ENCODE results near the gene PTPRD.

PTPRD gene

DNA sequence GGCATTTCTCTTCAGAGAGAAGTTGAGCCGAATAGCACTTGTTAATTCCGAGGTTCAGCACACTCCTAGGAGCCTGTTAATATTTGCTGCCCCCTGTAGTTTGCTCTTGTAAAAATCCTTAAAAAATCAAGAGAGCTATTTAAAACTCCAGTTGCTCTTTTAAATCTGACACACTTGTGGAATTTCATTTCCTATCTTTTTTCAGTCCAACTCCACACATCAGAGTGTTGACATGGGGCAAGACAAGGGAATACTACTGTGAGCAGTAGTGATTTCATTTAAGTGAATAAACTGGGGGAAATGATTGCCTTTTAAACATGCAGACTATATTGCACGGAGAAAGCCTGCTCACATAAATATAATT, 1717.0 kb downstream of the PTPRD start:
- ChIA-PET POLR2A (no interaction called here), CTCF (no interaction called here)
- H3K4me3 ChIP-seq (ENCODE audit: low read depth, low read length): no peak overlapping the region
- DNase-seq (ENCODE audit: low read depth, low spot score): no peak
- TF ChIP-seq, protein P1, sequence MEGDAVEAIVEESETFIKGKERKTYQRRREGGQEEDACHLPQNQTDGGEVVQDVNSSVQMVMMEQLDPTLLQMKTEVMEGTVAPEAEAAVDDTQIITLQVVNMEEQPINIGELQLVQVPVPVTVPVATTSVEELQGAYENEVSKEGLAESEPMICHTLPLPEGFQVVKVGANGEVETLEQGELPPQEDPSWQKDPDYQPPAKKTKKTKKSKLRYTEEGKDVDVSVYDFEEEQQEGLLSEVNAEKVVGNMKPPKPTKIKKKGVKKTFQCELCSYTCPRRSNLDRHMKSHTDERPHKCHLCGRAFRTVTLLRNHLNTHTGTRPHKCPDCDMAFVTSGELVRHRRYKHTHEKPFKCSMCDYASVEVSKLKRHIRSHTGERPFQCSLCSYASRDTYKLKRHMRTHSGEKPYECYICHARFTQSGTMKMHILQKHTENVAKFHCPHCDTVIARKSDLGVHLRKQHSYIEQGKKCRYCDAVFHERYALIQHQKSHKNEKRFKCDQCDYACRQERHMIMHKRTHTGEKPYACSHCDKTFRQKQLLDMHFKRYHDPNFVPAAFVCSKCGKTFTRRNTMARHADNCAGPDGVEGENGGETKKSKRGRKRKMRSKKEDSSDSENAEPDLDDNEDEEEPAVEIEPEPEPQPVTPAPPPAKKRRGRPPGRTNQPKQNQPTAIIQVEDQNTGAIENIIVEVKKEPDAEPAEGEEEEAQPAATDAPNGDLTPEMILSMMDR (IDR thresholded peaks at IDR 0.05; ENCODE audit: insufficient read depth, low read length, missing control alignments): no peak

DNA sequence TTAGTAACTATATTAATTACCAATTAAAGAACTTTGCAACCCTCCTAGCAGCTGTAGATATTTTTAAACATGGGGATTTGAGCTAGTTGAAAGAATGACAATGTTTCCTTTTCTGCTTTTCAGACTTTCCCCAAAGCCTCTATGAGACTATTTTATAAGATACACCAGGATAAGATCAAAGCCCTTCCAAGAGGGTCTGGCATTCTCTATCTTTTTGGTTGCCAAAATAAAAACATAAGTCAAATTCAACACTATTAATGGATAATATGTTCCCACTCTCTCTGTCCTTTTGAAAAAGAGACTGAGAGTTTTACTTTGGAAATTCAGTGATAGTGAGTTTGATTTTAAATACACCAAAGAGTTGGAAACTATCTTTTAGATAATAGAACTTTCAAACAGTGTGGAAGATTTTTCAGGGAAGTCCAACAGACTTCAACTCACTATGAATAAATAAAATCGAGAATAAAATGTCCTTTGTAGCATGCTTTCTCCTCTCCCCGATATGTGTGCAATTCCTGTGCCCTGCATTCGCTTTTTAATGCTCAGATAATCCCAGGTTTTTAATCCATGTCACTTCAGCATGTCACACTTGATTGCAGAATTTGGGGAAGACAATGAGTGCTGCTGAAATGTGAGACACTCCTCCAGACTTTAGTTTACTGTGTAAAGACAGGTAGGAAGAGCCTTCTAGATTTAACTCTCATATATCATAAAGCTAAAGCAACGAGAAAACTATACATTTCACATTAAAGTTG, 1717.5 kb downstream of the PTPRD start:
- TF ChIP-seq, protein P1 (IDR thresholded peaks at IDR 0.05; ENCODE audit: insufficient read depth, low read length, missing control alignments): no peak
- ChIA-PET CTCF (no interaction called here), POLR2A (no interaction called here)
- DNase-seq (ENCODE audit: low read depth, low spot score): no peak
- H3K4me3 ChIP-seq (ENCODE audit: low read depth, low read length): no peak overlapping the region

DNA sequence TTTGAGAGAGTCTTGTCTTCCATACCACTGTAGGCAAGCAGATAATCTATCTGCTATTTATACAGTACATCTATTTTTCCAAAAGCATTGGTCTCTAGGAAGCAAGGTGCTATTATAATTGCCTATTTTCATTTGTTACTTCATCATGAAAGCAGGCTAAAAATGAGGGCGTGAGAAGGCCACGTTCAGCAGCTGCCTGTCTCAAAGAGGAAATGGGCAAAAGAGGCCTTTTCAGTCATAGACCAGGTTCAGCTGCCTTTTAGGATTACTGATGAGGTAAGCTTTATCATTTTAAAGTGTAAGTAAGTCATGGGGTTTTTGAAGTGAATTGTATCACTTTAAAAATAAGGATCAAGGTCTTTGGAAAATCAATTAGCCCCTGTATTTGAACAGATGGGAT, 1722.1 kb downstream of the PTPRD start:
- no peak overlapping the region for H3K4me3 ChIP-seq (ENCODE audit: low read depth, low read length)
- ChIA-PET POLR2A (no interaction called here), CTCF (no interaction called here)
- TF ChIP-seq, protein P1 (IDR thresholded peaks at IDR 0.05; ENCODE audit: insufficient read depth, low read length, missing control alignments): no peak
- DNase-seq (ENCODE audit: low read depth, low spot score): no peak

DNA sequence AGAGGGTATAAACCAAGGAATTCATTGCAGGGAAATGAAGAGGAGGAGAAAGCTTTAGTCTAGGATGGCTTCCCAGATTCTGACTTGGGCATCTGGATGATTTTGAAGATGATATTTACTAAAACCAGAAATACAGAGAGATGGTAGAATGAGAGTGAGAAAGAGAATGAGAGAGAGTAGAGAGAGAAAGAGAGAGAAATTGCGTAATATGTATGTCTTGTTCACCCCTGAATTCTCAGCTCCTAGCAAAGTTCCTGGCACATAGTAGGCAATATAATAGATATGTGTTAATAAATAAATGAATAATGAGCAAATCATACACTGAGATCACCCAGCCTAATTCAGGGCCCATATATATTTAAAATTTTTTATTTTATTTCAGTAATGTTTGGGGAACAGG, 1723.7 kb downstream of the PTPRD start:
- no peak overlapping the region for H3K4me3 ChIP-seq (ENCODE audit: low read depth, low read length)
- ChIA-PET CTCF (no interaction called here), POLR2A (no interaction called here)
- TF ChIP-seq, protein P1 (IDR thresholded peaks at IDR 0.05; ENCODE audit: insufficient read depth, low read length, missing control alignments): no peak
- no peak for DNase-seq (ENCODE audit: low read depth, low spot score)

DNA sequence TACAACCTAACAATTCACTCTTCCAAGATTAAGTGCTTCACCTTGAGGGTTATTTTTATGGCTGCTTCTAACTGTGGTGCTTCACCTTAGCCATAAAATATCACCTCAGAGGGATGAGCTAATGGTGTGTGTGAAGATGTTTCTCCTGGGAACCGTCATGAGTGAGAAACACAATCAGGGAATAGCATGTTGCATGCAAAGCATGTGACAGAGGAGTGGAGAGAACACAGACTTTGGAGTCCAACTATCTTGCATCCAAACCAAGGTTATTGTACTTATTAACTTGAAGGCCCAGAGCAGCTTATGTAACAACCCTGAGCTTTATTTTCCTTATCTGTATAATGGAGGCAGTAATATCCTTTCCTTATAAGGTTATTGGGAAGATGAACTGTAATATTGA, 1724.2 kb downstream of the PTPRD start:
- no peak for DNase-seq (ENCODE audit: low read depth, low spot score)
- ChIA-PET POLR2A (no interaction called here), CTCF (no interaction called here)
- TF ChIP-seq, protein P1 (IDR thresholded peaks at IDR 0.05; ENCODE audit: insufficient read depth, low read length, missing control alignments): no peak
- H3K4me3 ChIP-seq (ENCODE audit: low read depth, low read length): no peak overlapping the region

DNA sequence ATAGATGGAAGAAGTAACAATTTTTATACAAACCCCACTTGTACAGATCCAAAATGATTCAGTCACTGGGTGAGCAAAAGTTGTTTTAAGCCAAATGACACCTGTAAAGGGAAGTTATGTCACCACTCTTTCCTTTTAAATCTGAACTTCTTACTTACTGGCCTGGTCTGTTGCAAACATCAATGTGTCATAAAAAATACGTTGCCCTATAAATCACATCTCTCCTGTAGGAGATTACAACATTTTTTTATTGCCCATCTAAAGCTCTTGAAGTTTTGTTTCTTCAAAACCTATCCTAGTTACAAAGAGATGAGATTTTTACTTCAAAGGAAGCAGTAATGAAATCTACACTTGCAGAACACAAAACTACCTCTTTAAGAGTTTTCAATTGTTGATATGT, 1725.4 kb downstream of the PTPRD start:
- ChIA-PET CTCF (no interaction called here), POLR2A (no interaction called here)
- H3K4me3 ChIP-seq (ENCODE audit: low read depth, low read length): no peak overlapping the region
- DNase-seq (ENCODE audit: low read depth, low spot score): no peak
- TF ChIP-seq, protein P1 (IDR thresholded peaks at IDR 0.05; ENCODE audit: insufficient read depth, low read length, missing control alignments): no peak

Data from AG04449 (cell line).